ENCODE data around the gene TTLL6.

DNA sequence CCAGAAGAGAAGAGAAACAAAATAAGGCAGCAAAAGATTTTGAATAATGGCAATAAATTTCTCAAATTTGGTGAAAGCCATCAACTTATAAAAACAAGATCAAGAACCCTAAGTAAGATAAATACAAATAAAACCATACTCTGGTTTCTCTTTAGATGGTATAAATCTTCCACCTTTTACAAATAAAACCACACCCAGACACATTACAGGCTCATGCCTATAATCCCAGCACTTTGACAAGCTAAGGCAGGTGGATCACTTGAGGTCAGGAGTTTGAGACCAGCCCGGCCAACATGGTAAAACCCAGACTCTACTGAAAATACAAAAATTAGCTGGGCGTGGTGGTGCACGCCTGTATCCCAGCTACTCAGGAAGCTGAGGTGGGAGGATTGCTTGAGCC is 43.8 kb downstream of the TTLL6 start:
- TF ChIP-seq, protein P1, sequence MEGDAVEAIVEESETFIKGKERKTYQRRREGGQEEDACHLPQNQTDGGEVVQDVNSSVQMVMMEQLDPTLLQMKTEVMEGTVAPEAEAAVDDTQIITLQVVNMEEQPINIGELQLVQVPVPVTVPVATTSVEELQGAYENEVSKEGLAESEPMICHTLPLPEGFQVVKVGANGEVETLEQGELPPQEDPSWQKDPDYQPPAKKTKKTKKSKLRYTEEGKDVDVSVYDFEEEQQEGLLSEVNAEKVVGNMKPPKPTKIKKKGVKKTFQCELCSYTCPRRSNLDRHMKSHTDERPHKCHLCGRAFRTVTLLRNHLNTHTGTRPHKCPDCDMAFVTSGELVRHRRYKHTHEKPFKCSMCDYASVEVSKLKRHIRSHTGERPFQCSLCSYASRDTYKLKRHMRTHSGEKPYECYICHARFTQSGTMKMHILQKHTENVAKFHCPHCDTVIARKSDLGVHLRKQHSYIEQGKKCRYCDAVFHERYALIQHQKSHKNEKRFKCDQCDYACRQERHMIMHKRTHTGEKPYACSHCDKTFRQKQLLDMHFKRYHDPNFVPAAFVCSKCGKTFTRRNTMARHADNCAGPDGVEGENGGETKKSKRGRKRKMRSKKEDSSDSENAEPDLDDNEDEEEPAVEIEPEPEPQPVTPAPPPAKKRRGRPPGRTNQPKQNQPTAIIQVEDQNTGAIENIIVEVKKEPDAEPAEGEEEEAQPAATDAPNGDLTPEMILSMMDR (conservative IDR thresholded peaks at IDR 0.05; ENCODE audit: low read length) = no peak
- TF ChIP-seq EZH2phosphoT487 (IDR thresholded peaks at IDR 0.05; ENCODE audit: borderline replicate concordance) = no peak

All from Loucy (cell line).